GM12891 (cell line): ENCODE data around the gene TARP.

Source experiments
- DNase-seq: peaks from one replicate; pipeline ENCODE4 v3.0.0; 2011; ENCODE audit warnings: low spot score; ENCODE audit not compliant: insufficient read length
- FAIRE-seq: peaks from 2 replicates; lab custom pipeline; 2011; peaks lifted over from hg19 to GRCh38; lab: Jason Lieb, UNC
- PAX5 ChIP-seq: IDR thresholded peaks from 2 replicates; pipeline ENCODE4 v1.6.1; 2011; ENCODE audit warnings: low read length, moderate library complexity, mild to moderate bottlenecking; ENCODE audit not compliant: insufficient read depth, severe bottlenecking
- POLR2A ChIP-seq: IDR thresholded peaks from 2 replicates; pipeline ENCODE4 v1.6.1; 2011; ENCODE audit warnings: low read depth, low read length, control low read depth
- POLR2AphosphoS5 ChIP-seq: IDR thresholded peaks from 2 replicates; pipeline ENCODE4 v1.6.1; 2011; ENCODE audit warnings: low read depth, low read length, control low read depth
- POU2F2 ChIP-seq: IDR thresholded peaks from 2 replicates; pipeline ENCODE4 v1.6.1; 2011; ENCODE audit warnings: low read depth, mild to moderate bottlenecking, control low read depth, low read length, moderate library complexity
- SPI1 ChIP-seq: IDR thresholded peaks from 2 replicates; pipeline ENCODE4 v1.6.1; 2011; ENCODE audit warnings: low read depth, low read length, control low read depth
- TAF1 ChIP-seq: IDR thresholded peaks from 2 replicates; pipeline ENCODE4 v1.6.1; 2011; ENCODE audit warnings: low read depth, low read length, control low read depth

The TARP gene

DNA sequence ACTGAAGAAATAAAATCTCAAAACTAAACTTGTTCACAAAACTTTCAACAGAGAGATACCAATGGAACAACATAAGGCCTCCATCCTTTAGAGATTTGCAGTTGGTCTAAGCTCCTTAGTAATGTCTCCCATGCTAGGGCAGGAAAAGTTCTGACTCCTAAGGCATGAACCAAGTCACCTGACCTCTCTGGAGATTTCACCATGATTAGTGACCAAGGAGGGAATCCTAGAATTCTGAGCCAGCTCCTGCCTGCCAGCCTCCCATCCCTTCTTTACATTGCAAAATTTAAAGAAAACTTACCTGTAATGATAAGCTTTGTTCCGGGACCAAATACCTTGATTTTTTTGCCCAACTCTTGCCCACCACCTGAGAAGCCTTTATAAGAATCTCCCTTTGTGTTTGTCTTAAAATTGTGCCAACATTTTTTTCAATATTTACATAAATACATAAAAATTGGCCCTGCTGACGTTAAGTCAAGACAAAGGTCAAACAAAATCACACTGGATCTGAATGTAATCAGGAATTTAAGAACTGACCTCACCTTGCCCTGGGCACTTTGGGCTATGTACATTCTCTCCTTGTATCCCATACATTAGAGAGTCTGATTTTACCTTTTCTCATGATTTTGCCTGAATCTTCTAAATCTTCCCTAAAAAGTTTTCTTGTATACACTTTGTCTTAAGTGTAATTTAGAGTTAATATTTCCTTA, at the start of gene TARP:
TSS of gene TARP (minus strand) at position 351 of the 710 bp plus-strand sequence.
- DNase-seq (no peak), FAIRE-seq (no peak)
- TF ChIP-seq PAX5, result no peak
- TF ChIP-seq POLR2A, result no peak
- TF ChIP-seq TAF1, result no peak
- TF ChIP-seq POLR2AphosphoS5, result no peak
- TF ChIP-seq SPI1, result no peak
- TF ChIP-seq POU2F2, result no peak

DNA sequence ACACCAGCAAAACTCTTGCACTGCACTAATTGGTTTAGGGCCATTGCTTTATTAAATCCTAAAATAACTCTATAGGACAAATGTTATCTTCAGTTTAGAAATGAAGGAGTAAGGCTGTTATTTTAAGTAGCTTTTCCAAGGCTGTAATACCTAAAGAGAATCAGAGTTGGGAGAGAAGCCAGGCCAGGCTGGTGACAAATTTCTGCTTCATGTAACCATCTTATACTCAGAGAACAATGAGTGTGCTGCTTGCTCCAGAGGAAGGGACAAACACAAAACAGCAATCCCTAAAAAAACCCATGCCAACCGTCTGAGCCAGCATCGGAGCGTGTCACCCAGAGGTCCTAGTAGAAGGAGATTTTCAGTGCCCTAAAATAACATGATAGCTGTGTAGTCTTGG, 49.7 kb upstream of the TARP start:
- DNase-seq, result no peak
- FAIRE-seq, result no peak
- TF ChIP-seq TAF1 (no peak), PAX5 (no peak), SPI1 (no peak), POLR2AphosphoS5 (no peak), POLR2A (no peak), POU2F2 (no peak)

DNA sequence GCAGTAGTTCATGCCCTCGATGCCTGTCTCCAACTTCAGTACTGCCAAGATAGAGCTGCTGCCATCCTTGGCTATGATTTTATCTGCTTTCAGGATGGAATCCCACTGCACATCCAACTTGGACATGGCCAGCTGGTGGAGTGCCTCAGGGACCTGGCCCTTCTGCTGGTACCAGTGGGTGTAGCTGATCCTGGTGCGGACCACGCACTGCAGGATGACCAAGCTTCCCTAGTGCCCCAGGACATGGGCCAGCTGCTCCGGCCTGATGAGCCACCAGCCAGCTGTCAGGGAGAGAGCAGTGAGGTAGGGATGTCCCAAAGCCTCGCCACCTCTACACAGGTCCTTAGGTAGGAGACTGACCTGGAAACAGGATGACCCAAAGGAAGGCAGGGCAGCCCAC, 49.0 kb upstream of the TARP start:
- DNase-seq (no peak), FAIRE-seq (no peak)
- TF ChIP-seq POLR2A (no peak), POLR2AphosphoS5 (no peak), SPI1 (no peak), PAX5 (no peak), TAF1 (no peak), POU2F2 (no peak)

DNA sequence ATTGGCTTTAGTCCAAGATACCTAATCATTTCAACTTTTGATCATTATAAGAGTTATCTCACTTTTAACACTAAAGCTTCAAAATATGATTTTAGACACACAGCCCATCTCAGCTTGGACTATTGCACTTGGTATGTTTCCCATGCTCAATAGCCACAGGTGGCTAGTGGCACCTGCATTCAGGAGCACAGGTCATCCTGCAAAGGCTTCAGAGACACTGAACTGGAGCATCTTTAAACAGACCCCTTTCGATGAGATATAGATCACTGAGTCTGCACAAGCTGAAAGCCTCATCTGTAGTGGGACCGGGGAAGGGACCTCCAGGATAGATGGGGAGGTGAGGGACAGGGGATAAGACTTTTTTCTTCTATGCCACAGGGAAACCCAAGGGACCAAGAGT, 48.5 kb upstream of the TARP start:
- no peak for FAIRE-seq
- no peak for DNase-seq
- TF ChIP-seq POU2F2, result no peak
- TF ChIP-seq SPI1, result no peak
- no peak for TF ChIP-seq PAX5
- no peak for TF ChIP-seq POLR2A
- TF ChIP-seq TAF1, result no peak
- TF ChIP-seq POLR2AphosphoS5, result no peak

DNA sequence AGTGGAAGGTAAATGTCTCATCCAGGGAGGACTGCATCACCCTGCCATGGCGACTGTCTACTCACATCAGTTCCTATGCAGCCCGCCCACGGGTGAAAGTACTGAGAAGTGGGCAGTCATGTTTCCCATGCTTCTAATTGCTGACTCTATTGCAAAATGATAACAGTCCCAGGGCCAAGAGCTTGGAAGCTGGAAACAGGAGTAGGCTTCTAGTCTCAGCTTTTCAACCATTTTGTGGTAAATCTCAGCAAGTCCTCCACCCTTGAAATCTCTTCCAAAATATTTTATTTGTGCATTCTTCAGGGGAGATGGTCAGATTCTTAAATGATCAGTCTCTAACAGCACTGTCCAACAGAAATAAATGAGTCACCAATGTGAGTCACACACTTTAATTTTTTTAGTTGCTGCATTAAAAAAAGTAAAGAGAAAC, 48.1 kb upstream of the TARP start:
- peak; percentile 58 for FAIRE-seq
- TF ChIP-seq SPI1, result no peak
- no peak for TF ChIP-seq POLR2A
- no peak for TF ChIP-seq PAX5
- no peak for TF ChIP-seq TAF1
- TF ChIP-seq POU2F2, result no peak
- no peak for TF ChIP-seq POLR2AphosphoS5
- DNase-seq, result no peak

DNA sequence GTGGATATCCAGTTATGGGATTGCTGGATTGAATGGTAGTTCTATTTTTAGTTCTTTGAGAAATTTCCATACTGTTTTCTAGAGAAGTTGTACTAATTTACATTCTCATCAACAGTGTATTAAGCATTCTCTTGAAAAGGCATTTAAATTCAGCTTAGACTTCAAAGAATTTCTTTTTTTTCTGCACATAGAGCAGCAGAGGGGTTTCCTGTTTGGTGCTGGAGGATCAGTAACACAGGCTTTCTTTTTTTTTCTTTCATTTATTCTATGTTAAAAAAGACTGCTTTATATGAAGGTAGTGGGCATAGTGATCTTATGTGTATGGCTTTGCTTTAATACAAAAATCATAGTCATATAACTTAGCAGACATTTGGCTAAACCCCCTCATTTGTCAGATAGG, 47.6 kb upstream of the TARP start:
- TF ChIP-seq POU2F2, result no peak
- DNase-seq (no peak), FAIRE-seq (no peak)

DNA sequence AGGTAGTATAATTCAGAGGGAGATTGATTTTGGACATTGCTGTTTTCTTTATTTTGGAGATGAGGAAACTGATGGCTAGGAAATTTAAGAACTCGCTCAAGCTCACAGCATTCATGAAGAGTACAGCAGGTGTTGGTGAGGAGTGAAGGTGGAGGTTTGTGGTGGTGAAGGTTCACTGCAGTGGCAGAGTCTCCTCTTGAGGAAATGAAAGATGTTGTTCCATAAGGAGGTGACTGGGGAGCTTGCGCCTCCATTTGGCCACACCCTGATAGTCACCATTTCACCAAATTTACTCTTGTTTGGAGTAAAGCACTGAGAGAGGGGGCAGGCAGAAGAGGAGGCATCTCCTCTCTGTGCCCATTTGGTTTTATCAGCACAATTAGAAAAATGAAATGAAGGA, 46.4 kb upstream of the TARP start:
- TF ChIP-seq PAX5, result no peak
- no peak for TF ChIP-seq TAF1
- no peak for TF ChIP-seq POLR2A
- no peak for TF ChIP-seq SPI1
- no peak for TF ChIP-seq POU2F2
- no peak for TF ChIP-seq POLR2AphosphoS5
- FAIRE-seq (peak; percentile 45), DNase-seq (no peak)

DNA sequence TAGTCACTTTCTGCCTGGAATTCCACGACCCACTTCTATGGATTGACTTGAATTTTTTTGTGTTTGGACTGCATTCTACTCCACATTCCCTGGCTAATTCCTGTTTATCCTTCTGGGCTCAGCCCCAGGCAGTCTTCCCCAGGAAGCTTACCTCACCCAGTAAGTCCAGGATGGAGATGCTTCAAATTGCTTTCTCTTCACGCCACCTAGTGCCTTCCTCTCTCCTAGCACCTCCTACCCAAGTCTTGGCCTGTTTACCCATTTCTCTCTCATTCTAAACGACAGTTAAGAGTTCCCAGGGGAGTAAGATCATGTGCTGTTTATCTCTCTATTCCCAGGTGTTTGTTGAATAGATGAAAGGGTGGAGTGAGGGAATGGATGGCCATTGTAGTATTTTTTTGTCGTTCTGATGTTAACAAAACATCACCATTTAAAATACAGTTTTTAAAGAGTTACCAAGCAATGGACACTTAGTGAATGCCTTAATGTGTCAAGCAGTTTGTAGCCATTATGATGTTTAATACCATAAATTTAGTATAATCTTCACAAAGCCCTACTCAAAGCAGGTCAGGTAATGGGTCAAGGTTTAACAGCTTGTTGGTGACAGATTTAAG, 45.5 kb upstream of the TARP start:
- FAIRE-seq (peak; percentile 92), DNase-seq (peak; percentile 35)
- TF ChIP-seq TAF1 (no peak), PAX5 (no peak), SPI1 (0 out of 2 replicates have a peak, but pooled peaks have one; percentile 8)

DNA sequence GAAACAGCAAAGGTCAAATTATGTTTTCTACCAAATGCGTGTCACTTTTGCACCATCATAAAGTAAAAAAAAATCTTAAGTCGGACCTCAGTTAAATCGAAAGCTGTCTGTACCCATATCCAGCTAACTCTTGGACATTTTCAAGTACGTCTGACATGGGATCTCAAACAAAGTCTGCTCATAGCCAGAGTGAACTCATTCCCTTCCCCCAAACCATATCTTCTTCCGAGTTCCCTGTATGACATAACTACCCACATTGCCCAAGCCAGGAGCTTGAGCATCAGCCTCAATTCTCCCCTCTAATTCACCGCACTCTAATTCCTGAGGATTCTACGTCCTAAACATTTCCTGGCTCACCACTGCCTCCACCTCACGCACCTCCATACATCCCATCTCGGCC, 44.8 kb upstream of the TARP start:
- FAIRE-seq, result no peak
- DNase-seq, result no peak
- TF ChIP-seq TAF1 (no peak), POU2F2 (no peak), PAX5 (no peak), SPI1 (no peak), POLR2A (no peak), POLR2AphosphoS5 (no peak)

DNA sequence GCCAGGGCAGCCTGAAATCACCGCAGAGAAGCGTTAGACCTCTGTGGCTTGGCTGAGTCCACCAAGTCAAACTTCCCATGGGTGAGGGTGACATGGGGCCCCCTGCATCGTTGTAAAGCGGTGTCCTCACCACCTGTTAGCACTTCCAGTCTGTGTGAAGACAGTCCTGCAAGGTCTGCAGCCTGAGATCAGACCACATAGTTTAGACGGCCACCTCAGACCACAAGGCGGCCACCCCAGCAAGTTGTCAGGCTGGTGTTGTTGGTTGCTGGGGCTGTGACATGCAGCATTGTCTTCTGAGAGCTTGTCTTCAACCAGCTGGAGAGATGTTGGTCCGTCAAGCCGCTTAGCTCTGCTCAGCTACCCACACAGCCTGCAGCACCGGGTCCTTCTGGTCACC, 44.1 kb upstream of the TARP start:
- TF ChIP-seq POLR2A (no peak), SPI1 (no peak), TAF1 (no peak), POU2F2 (no peak)
- FAIRE-seq, result peak; percentile 76
- no peak for DNase-seq
